Measurements from ENCODE around the gene METRN.

METRN gene

GRCh38 chr16:725463-726187 lies 10.7 kb downstream of the METRN start:
- no peak for DNase-seq

DNA sequence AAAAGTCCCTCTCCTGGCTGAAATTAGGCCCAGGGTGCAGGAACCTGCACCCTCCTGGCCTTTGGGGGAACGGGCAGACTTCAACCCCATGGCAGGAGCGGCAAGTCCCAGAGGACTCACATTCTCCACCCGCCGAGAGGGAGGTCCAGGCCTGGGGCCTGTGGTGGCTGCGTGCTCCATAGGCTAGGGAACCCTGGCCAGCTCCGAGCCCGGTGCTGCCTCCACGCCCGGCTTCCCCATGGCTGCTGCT lies 11.2 kb downstream of the METRN start:
- DNase-seq = no peak

- no peak for DNase-seq
Measured at GRCh38 chr16:726438-727290, 11.7 kb downstream of the METRN start, which contains the start of the genes CCDC78 and HAGHL. Gene CCDC78 (minus strand): TSS chr16:726443. CDS start chr16:726367, 76 bp downstream. Gene HAGHL (plus strand): TSS chr16:727106. CDS start chr16:727510, 404 bp downstream.

- no peak for DNase-seq
Measured at GRCh38 chr16:727291-727977, 12.5 kb downstream of the METRN start.

GRCh38 chr16:728131-728889 lies 13.4 kb downstream of the METRN start:
- no peak for DNase-seq

GRCh38 chr16:728890-729744 lies 14.2 kb downstream of the METRN start:
- no peak for DNase-seq

- no peak for DNase-seq
Measured at GRCh38 chr16:729768-730665, 15.1 kb downstream of the METRN start.

GRCh38 chr16:730666-731509 lies 16.0 kb downstream of the METRN start:
- no peak for DNase-seq

GRCh38 chr16:732332-732731 lies 17.4 kb downstream of the METRN start:
- no peak for DNase-seq

DNA sequence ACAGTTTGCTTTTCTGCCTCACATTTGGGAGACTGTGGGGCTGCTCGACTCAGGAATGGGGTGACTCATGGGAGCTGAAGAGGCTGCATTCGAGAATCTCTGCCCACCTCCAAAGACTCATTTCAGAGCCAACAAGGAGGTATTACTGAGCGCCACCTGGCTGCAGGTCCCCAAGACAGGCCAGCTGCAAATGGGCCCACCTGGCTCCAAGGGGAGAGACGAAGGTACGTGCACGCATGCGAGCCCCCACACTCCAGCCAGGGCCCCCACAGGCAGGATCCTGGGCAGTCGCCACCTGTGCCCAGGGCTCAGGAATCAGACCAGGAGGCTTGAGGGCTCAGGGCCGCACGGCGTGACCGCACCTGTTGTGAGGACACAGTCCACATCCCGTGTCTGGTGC lies 18.0 kb downstream of the METRN start:
- DNase-seq = no peak

GRCh38 chr16:733382-734207 lies 18.7 kb downstream of the METRN start:
- DNase-seq = no peak

- no peak for DNase-seq
Measured at GRCh38 chr16:734208-734980, 19.5 kb downstream of the METRN start.

DNA sequence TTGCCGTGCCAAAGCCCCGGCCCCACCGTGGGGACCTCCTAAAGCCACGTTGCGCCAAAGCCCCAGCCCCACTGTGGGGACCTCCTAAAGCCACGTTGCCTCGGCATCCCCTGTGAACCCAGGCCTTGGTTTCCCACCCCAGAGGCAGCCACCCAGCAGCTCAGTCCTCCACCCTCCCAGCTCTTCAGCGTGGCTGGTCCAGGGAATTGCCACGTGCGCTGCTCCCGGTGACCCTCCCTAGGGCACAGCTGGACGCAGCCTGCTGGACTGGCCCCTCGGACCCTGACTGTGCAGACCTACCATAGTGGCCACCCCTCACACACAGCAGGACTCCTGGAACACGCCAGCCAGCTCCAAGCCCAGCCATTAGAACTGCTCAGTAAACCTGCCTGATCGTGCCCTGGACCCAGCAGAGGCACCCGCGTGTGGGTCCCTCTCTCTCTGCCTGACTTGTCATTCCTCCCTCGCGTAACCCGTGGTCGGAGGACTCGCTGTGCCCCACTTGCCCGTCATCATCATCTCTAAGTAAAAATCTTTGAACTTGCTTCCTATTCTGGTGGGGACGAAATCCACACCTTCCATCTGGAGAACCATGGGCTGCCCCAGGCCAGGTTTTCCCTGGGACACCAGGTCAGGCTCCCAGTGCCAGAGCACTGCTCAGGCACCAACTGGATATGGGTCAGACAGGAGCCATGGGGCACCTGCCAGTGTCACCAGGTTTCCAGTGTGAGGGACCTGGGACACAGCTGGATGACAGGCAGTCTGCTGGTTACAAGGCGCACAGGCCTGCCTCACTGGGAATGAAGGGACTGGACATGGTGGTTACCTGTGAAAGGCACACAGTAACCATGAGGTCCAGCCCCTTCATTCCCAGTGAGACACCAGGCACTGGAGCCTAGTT lies 20.3 kb downstream of the METRN start:
- DNase-seq = no peak

DNA sequence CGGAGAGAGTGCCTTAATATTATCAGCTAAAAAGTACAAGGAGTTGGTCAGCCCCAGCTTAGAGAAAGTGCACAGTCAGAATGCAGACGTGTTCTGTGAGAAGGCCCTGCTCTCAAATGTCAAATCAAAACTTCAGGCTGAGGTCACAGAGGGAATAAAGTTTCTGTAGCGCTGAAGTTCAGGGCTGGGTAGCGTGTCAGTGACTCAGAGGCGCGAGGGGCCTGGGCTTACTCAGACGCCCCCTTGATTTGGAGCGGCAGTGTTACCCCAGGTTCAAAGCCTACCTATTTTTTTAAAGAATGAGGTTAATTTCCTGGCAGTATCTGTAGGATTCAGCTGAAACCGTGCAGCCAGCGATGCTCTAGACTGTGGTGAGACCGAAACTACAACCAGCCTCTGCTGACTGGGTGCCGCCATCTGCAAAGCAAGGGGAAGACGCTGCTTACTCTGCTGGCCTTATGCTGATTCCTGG lies 21.1 kb downstream of the METRN start:
- DNase-seq = no peak

- no peak for DNase-seq
Measured at GRCh38 chr16:736936-737481, 22.1 kb downstream of the METRN start.

All from cortex of kidney (tissue), 1 donor.